Measurements from ENCODE around the gene CD200. TPM values are rescaled to one million over a fixed set of nuclear protein-coding genes. Genes with fewer than 3 reads are reported as not detected.

Gene CD200
- total RNA-seq, 1 experiment from 2014 or later: 0.20 TPM

DNA sequence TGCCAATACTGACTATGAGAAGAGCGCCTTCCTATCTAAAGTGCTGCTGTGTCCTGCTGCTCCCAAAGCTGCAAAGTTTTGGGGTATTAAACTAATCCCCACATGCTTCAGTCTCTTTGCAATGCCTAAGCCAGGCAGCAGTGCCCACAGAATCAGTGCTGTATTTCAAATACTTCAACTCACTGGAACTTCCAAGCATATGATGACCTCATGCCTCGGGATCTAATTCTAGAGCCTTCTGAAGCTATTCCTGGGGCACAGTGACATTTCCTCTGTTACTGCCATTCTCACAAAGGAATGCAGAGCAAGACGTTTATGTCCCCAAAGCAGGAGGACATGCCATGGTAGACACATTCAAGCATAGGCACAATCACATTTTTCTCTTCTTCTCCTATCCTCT lies 78.5 kb downstream of the CD200 start:
- DNase-seq (ENCODE audit: low read depth): no peak

Other genes with a start within 250 kb of the CD200 start
- gene C3orf52, start 246.8 kb upstream of the CD200 start, total RNA-seq (2014; rRNA removed; shearing (Covaris generic)): 10.9 and 12.6 TPM in 2 replicates
- not detected in 2 replicates for gene GCSAM, start 199.9 kb upstream of the CD200 start, total RNA-seq (2014; rRNA removed; shearing (Covaris generic))
- not detected in 2 replicates for gene SLC9C1, start 38.9 kb upstream of the CD200 start, total RNA-seq (2014; rRNA removed; shearing (Covaris generic))
- gene BTLA, start 166.3 kb downstream of the CD200 start, total RNA-seq (2014; rRNA removed; shearing (Covaris generic)): not detected in 2 replicates
- gene ATG3, start 228.8 kb downstream of the CD200 start, total RNA-seq (2014; rRNA removed; shearing (Covaris generic)): 123 and 145 TPM in 2 replicates
- gene SLC35A5, start 228.9 kb downstream of the CD200 start, total RNA-seq (2014; rRNA removed; shearing (Covaris generic)): 42.7 and 81.3 TPM in 2 replicates